K562 (cell line): ENCODE data around the gene MXI1. TPM values are rescaled to one million over a fixed set of nuclear protein-coding genes. Genes with fewer than 3 reads are reported as not detected.
A peak's percentile ranks its signal among the peaks of the same experiment; 100 is the strongest.

Experiments
- BMI1 ChIP-seq: fragments of 150-350 bp; IDR thresholded peaks from 2 replicates; pipeline ENCODE4 v1.6.1; 2014; ENCODE audit warnings: low read length
- FOXA3 ChIP-seq, 2 experiments: fragments of 450-650 bp in 1 of 2; sonication (generic) in 1 of 2; formaldehyde crosslinking; IDR thresholded peaks in 1 of 2; conservative IDR thresholded peaks in 1 of 2; 2 replicates each; pipeline versions ENCODE4 v1.4.0 to v1.8.0; 2020 to 2022; ENCODE audit warnings: mild to moderate bottlenecking in 2 of 2, missing genetic modification reagents in 1 of 2
- HMG20B ChIP-seq: fragments of 250-450 bp; sonication (Bioruptor Pico); IDR thresholded peaks from 2 replicates; pipeline ENCODE4 v1.5.0; 2021; ENCODE audit warnings: mild to moderate bottlenecking
- MAZ ChIP-seq, 2 experiments: fragments of 450-650 bp in 1 of 2; sonication (generic) in 1 of 2; formaldehyde crosslinking; IDR thresholded peaks in 1 of 2; conservative IDR thresholded peaks in 1 of 2; 2 replicates each; pipeline versions ENCODE4 v1.4.0 to v1.5.0; 2020; ENCODE audit warnings: mild to moderate bottlenecking in 1 of 2, missing genetic modification reagents in 1 of 2
- RFX1 ChIP-seq: fragments of 450-650 bp; IDR thresholded peaks from 2 replicates; pipeline ENCODE4 v1.6.1; 2016; ENCODE audit warnings: mild to moderate bottlenecking, moderate library complexity
- ZNF253 ChIP-seq: fragments of 250-450 bp; sonication (Bioruptor Pico); conservative IDR thresholded peaks from 2 replicates; pipeline ENCODE4 v1.6.1; 2021; ENCODE audit warnings: mild to moderate bottlenecking
- ZNF445 ChIP-seq: fragments of 250-450 bp; sonication (Bioruptor Pico); IDR thresholded peaks from 2 replicates; pipeline ENCODE4 v1.4.0; 2020; ENCODE audit warnings: low read depth, mild to moderate bottlenecking, moderate library complexity
- polyA plus RNA-seq, 8 experiments: library from polyadenylated mRNA; depleted of rRNA in 4 of 8; stranded (reverse) in 5 of 8; unstranded in 3 of 8; fragments of >200 nt; fragmentation: Nextera tagmentation in 2 of 8; fragmentation: Illumina TruSeq in 1 of 8; extraction: Ambion mirVana in 2 of 8; extraction: Trizol in 1 of 8; gene quantifications; 2 replicates each; pipeline versions ENCODE4 v1.2.1 to v1.2.3, GENCODE V29; 2011 to 2014; ENCODE audit warnings: inconsistent platforms in 1 of 8, missing spikeins in 1 of 8
- total RNA-seq, 7 experiments: library from RNA; depleted of rRNA in 6 of 7; stranded (reverse); fragments of >200 nt in 6 of 7; fragmentation: Illumina TruSeq in 2 of 7; extraction: Trizol in 2 of 7; gene quantifications; 2 replicates each; pipeline versions ENCODE4 v1.2.1 to v1.2.3, GENCODE V29; 2011 to 2021; ENCODE audit warnings: low replicate concordance in 1 of 7
- TF ChIP-seq, protein P1 (sequence below): fragments of 450-650 bp; IDR thresholded peaks from 2 replicates; pipeline ENCODE4 v1.6.1; 2016; ENCODE audit warnings: borderline replicate concordance
- TF ChIP-seq, protein P2 (sequence below), 2 experiments: fragments of 200-800 bp in 1 of 2; sonication (Bioruptor generic) in 1 of 2; sonication (generic) in 1 of 2; formaldehyde crosslinking in 1 of 2; IDR thresholded peaks in 1 of 2; conservative IDR thresholded peaks in 1 of 2; 2 replicates each; pipeline versions ENCODE4 v1.5.0 to v1.6.1; 2016 to 2020; ENCODE audit warnings: missing compliant biosample characterization in 1 of 2, missing genetic modification characterization in 1 of 2, missing genetic modification reagents in 1 of 2
- TF ChIP-seq, protein P3 (sequence below): sonication (generic); formaldehyde crosslinking; IDR thresholded peaks from 2 replicates; pipeline ENCODE4 v1.9.0; 2022; ENCODE audit warnings: mild to moderate bottlenecking, missing genetic modification reagents
- TF ChIP-seq, protein P4 (sequence below), 3 experiments: fragments of 200-800 bp in 1 of 3; sonication (Bioruptor generic) in 1 of 3; sonication (generic) in 1 of 3; formaldehyde crosslinking in 1 of 3; IDR thresholded peaks; 2 replicates each; pipeline versions ENCODE4 v1.6.1 to v1.8.0; 2016 to 2022; ENCODE audit warnings: mild to moderate bottlenecking in 2 of 3, missing compliant biosample characterization in 2 of 3, missing genetic modification characterization in 2 of 3, missing genetic modification reagents in 1 of 3

Gene MXI1
- total and polyA plus RNA-seq, 9 of the 15 experiments (the other 6 are each of a cell fraction or from before 2014, with no cell fraction given): 9.1 to 23.7 (median 14.8) TPM

DNA sequence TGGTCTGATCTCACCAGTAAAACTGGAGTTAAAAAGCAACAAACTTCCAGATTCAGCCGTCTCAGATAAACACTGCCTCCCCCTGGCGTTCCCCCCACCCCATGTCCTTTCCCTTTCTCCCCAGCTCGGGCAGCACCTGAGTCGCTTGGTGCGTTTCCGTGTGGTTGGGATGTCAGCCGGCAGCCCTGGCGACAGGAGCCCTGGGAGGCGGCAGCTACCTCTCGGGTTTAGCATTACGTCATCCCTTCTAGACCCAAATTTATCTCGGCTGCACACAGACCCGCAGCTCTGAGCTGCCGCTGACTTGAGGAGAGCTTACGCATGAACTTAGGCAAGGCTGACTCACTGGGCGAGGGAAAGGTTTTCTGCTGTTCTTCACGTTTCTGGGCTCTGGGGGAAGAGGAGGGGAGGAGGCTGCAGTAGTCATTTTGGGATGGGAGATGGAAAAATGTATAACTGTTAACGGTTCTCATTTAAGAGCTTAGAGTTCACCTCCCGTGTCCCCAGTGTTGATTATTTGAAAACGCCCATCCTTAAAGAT is 14.4 kb downstream of the MXI1 start (continued):
- no peak for TF ChIP-seq FOXA3 (CRISPR knock-in tag; conservative IDR thresholded peaks at IDR 0.05 in 1 of 2, IDR thresholded peaks at IDR 0.05 in 1 of 2)
- TF ChIP-seq, protein P1, sequence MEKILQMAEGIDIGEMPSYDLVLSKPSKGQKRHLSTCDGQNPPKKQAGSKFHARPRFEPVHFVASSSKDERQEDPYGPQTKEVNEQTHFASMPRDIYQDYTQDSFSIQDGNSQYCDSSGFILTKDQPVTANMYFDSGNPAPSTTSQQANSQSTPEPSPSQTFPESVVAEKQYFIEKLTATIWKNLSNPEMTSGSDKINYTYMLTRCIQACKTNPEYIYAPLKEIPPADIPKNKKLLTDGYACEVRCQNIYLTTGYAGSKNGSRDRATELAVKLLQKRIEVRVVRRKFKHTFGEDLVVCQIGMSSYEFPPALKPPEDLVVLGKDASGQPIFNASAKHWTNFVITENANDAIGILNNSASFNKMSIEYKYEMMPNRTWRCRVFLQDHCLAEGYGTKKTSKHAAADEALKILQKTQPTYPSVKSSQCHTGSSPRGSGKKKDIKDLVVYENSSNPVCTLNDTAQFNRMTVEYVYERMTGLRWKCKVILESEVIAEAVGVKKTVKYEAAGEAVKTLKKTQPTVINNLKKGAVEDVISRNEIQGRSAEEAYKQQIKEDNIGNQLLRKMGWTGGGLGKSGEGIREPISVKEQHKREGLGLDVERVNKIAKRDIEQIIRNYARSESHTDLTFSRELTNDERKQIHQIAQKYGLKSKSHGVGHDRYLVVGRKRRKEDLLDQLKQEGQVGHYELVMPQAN: no peak
- no peak for TF ChIP-seq ZNF253
- TF ChIP-seq, protein P2, sequence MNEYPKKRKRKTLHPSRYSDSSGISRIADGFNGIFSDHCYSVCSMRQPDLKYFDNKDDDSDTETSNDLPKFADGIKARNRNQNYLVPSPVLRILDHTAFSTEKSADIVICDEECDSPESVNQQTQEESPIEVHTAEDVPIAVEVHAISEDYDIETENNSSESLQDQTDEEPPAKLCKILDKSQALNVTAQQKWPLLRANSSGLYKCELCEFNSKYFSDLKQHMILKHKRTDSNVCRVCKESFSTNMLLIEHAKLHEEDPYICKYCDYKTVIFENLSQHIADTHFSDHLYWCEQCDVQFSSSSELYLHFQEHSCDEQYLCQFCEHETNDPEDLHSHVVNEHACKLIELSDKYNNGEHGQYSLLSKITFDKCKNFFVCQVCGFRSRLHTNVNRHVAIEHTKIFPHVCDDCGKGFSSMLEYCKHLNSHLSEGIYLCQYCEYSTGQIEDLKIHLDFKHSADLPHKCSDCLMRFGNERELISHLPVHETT (CRISPR knock-in tag; conservative IDR thresholded peaks at IDR 0.05 in 1 of 2, IDR thresholded peaks at IDR 0.05 in 1 of 2): 0 out of 4 replicates have a peak, but pooled peaks of 1 of the 2 experiments have one; percentile 57
- no peak for TF ChIP-seq HMG20B
- TF ChIP-seq RFX1: peak; percentile 62
- TF ChIP-seq, protein P3, sequence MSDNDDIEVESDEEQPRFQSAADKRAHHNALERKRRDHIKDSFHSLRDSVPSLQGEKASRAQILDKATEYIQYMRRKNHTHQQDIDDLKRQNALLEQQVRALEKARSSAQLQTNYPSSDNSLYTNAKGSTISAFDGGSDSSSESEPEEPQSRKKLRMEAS: no peak
- TF ChIP-seq, protein P4, sequence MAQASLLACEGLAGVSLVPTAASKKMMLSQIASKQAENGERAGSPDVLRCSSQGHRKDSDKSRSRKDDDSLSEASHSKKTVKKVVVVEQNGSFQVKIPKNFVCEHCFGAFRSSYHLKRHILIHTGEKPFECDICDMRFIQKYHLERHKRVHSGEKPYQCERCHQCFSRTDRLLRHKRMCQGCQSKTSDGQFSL (CRISPR knock-in tag; IDR thresholded peaks at IDR 0.05): no peak
- TF ChIP-seq, protein P4 (tag; IDR thresholded peaks at IDR 0.05): no peak
- no peak for TF ChIP-seq ZNF445 (CRISPR knock-in tag)
- TF ChIP-seq BMI1: no peak
- TF ChIP-seq MAZ (CRISPR knock-in tag; conservative IDR thresholded peaks at IDR 0.05 in 1 of 2, IDR thresholded peaks at IDR 0.05 in 1 of 2): no peak; a peak in 1 of 4 replicates
